ENCODE data around the gene EGLN3.

GRCh38 chr14:33993246-33993645, 42.4 kb upstream of the EGLN3 start:
- TF ChIP-seq CTCF (conservative IDR thresholded peaks at IDR 0.05): no peak
- no peak for TF ChIP-seq EZH2 (IDR thresholded peaks at IDR 0.05; ENCODE audit: low read depth)

All from PC-9 (cell line).